SK-N-DZ (cell line): ENCODE measurements around the gene FEN1.

ENCODE experiments used
- DNase-seq: peaks from one replicate; pipeline ENCODE4 v3.0.0-alpha.2; 2015; ENCODE audit warnings: low spot score

Gene FEN1

DNA sequence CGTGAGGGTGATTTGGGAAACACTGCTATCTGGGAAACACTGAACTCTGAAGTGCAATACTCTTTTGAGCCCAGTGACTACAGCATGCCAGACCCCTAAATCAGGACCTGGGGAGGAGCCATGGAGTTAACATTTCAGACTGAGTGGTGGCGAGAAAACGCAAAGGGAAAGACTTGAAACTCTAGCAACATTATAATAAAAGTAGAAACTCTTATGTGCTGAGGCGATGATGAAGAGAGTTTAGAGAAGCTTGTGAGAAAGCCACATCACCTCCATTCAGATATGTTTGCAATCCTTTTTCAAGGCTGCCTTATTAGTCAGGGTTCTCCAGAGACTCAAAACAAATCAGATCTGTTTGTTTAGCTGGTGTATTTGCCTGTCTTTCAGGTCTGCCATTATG is 1.9 kb downstream of the FEN1 start:
- no peak for DNase-seq

DNA sequence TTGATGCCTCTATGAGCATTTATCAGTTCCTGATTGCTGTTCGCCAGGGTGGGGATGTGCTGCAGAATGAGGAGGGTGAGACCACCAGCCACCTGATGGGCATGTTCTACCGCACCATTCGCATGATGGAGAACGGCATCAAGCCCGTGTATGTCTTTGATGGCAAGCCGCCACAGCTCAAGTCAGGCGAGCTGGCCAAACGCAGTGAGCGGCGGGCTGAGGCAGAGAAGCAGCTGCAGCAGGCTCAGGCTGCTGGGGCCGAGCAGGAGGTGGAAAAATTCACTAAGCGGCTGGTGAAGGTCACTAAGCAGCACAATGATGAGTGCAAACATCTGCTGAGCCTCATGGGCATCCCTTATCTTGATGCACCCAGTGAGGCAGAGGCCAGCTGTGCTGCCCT is 2.7 kb downstream of the FEN1 start:
- no peak for DNase-seq

DNA sequence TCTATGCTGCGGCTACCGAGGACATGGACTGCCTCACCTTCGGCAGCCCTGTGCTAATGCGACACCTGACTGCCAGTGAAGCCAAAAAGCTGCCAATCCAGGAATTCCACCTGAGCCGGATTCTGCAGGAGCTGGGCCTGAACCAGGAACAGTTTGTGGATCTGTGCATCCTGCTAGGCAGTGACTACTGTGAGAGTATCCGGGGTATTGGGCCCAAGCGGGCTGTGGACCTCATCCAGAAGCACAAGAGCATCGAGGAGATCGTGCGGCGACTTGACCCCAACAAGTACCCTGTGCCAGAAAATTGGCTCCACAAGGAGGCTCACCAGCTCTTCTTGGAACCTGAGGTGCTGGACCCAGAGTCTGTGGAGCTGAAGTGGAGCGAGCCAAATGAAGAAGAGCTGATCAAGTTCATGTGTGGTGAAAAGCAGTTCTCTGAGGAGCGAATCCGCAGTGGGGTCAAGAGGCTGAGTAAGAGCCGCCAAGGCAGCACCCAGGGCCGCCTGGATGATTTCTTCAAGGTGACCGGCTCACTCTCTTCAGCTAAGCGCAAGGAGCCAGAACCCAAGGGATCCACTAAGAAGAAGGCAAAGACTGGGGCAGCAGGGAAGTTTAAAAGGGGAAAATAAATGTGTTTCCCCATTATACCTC is 3.3 kb downstream of the FEN1 start:
- DNase-seq = no peak

DNA sequence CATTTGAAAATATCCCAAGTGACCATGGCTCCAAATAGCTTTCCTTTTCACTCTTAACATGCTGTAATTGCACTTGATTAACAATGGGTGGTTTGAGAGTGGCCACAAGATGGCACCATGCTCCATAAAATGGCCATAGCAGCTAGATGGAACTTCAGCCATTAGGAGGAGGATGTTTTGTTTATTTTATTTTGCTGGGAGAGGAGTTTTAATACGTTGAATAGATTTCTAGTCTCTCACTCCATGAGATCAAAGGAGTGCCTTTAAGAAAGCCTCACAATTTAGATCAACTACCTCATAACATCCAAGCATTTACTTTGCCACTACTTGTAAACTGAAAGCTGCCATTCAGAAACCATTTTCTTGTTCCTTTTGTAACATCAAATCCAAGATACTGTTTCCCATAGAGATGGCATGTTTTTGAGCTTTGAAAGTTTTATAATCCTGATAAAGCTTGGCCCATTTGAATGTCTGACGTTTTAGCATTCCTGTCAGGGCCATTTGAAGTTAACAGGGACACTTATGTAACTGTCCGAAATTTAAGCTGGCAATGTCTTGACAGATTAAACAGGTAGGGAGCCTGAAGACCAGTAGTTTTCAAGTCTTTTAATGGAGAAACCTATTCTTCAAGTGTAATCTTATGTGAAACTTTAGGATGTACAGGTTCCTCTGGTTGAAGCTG is 4.7 kb downstream of the FEN1 start:
- peak; percentile 78 for DNase-seq

- no peak for DNase-seq
These were observed 7.1 kb downstream of the FEN1 start for GRCh38 chr11:61799665-61800284.

- no peak for DNase-seq
These were observed 7.9 kb downstream of the FEN1 start for GRCh38 chr11:61800331-61801281.

GRCh38 chr11:61802605-61803004 is 9.9 kb downstream of the FEN1 start:
- DNase-seq = no peak

- DNase-seq = no peak
These were observed 11.4 kb downstream of the FEN1 start for GRCh38 chr11:61803889-61804647.

DNA sequence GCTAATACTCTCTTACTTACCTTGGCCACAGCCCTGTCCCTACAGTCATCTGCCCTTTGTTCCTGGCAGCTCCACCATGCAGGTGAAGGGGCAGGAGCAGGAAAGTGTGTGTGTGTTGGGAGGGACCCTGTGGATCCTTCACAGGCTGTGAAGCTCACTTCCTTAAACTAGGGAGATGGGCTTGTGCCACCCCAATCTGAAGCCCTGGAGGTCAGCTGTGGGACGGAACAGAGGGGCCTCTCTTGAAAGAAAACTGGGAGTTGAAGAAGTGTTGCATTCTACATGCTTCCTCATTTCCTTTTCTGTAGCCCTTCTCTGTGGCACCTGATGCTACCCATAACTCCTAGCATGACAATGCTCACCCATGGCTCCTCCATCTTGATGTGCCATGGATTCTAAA is 12.4 kb downstream of the FEN1 start:
- no peak for DNase-seq

GRCh38 chr11:61806785-61807184 is 14.1 kb downstream of the FEN1 start:
- DNase-seq = no peak

DNA sequence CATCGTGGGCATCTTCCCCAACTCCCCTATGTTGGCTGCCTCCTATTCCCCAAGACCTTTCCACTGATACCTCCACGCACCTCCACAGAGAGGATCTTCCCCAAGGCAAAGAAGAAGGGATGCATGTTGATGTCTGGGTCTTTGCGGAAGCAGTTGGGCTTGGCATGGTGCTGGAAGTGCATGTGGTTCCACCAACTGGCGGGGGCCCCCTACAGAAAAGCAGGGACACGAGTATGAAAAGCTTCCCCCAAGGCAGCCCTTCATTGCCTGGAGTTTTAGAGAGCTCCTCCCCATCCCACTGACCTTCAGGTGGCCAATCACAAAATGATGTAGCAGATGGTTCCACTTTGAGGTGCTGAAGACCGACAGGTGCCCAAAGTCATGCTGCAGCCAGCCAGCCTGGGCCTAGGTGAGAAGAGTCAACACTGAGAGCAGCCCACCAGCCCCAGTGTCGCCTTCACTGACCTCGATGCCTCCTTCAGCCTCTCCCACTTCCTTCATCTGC is 18.0 kb downstream of the FEN1 start:
- no peak for DNase-seq

GRCh38 chr11:61811831-61812230 is 19.1 kb downstream of the FEN1 start:
- DNase-seq = no peak

GRCh38 chr11:61812736-61813411 is 20.2 kb downstream of the FEN1 start:
- no peak for DNase-seq

- peak; percentile 71 for DNase-seq
These were observed 21.7 kb downstream of the FEN1 start for GRCh38 chr11:61814247-61814957.

- DNase-seq = peak; percentile 97
These were observed 22.5 kb downstream of the FEN1 start for GRCh38 chr11:61814958-61815789.

- DNase-seq = peak; percentile 65
These were observed 23.4 kb downstream of the FEN1 start for GRCh38 chr11:61815790-61816735.

- peak; percentile 98 for DNase-seq
These were observed 24.2 kb downstream of the FEN1 start, which contains the start of gene FADS1 for GRCh38 chr11:61816736-61817455. TSS of gene FADS1 (minus strand) at chr11:61817003. CDS start at chr11:61816929, 74 bp downstream.
